Duodenal mucosa (tissue), 2 donors: ENCODE measurements around the gene PLAGL2.
"Not testable (repeated sequence)": the region's sequence is repeated elsewhere in the genome, so short reads cannot be mapped to it uniquely, and the experiment has no call there.

Experiments
- H3K27ac ChIP-seq: one replicate; pipeline ENCODE4 v1.7.0; 2013; ENCODE audit warnings: low read depth, low read length
- H3K27me3 ChIP-seq, 2 donors: one replicate each; pipeline ENCODE4 v1.7.0; 2013; ENCODE audit warnings: low read length in 2 of 2, control low read depth in 1 of 2; ENCODE audit not compliant: insufficient read depth in 2 of 2, control insufficient read depth in 1 of 2
- H3K36me3 ChIP-seq, 2 donors: one replicate each; pipeline ENCODE4 v1.7.0; 2013; ENCODE audit warnings: low read length in 2 of 2, control low read depth in 1 of 2; ENCODE audit not compliant: insufficient read depth in 2 of 2, control insufficient read depth in 1 of 2
- H3K4me1 ChIP-seq, 2 donors: one replicate each; pipeline ENCODE4 v1.7.0; 2013; ENCODE audit warnings: low read length in 2 of 2, control low read depth in 1 of 2; ENCODE audit not compliant: insufficient read depth in 2 of 2, control insufficient read depth in 1 of 2
- H3K4me3 ChIP-seq, 2 donors: one replicate each; pipeline ENCODE4 v1.7.0; 2013; ENCODE audit warnings: low read length in 2 of 2, low read depth in 1 of 2
- H3K9ac ChIP-seq, 2 donors: one replicate each; pipeline ENCODE4 v1.7.0; 2013; ENCODE audit warnings: low read length in 2 of 2, low read depth in 1 of 2
- H3K9me3 ChIP-seq, 2 donors: one replicate each; pipeline ENCODE4 v1.7.0; 2013; ENCODE audit warnings: low read length in 2 of 2, control low read depth in 1 of 2; ENCODE audit not compliant: control insufficient read depth in 1 of 2

Gene PLAGL2

DNA sequence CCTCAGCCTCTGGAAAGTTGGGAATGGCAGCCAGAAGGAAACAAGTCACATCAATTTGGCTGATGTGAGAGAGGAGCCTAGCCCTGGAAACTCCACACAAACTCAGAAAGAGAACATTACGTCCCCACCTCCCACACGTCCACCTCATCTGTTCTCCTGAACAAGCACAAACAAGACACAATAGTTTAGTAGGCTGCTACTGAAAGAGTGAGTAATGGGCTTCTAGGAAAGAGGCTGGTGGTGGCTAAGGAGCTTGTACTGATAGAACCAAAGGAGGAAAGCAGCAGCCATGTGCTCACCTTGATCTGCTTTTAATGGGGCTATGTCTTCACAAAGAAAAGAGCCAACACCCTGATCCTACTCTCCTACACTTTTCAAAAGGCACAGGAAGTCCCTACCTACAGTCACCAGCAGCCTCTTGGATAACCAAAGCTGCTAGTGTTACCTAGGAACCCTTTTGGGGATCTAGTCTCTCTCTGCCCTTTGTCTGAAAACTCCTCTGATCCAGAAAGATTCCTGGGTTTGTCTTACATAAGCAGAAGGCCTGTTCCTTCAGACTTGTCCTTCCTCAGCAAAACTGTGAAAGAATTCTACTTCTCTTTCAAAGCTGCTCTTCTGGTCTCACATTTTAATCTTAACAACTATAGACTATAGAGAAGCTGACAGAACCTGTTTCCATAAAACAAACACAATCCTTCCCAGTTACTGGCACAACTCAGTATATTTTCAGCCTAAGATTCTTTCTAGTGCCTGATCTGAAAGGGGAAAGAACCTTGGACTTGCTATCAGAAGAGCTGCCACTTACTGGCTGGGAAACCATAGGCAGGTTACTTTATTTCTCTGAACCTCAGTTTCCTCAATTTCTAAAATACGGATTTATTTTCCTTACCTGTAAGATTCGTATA, 3.1 kb downstream of the PLAGL2 start:
- peak overlapping the region; percentile 87 to 99 for H3K9ac ChIP-seq
- H3K4me3 ChIP-seq: peak overlapping the region; percentile 93 to 95
- H3K27ac ChIP-seq: peak overlapping the region; percentile 28

DNA sequence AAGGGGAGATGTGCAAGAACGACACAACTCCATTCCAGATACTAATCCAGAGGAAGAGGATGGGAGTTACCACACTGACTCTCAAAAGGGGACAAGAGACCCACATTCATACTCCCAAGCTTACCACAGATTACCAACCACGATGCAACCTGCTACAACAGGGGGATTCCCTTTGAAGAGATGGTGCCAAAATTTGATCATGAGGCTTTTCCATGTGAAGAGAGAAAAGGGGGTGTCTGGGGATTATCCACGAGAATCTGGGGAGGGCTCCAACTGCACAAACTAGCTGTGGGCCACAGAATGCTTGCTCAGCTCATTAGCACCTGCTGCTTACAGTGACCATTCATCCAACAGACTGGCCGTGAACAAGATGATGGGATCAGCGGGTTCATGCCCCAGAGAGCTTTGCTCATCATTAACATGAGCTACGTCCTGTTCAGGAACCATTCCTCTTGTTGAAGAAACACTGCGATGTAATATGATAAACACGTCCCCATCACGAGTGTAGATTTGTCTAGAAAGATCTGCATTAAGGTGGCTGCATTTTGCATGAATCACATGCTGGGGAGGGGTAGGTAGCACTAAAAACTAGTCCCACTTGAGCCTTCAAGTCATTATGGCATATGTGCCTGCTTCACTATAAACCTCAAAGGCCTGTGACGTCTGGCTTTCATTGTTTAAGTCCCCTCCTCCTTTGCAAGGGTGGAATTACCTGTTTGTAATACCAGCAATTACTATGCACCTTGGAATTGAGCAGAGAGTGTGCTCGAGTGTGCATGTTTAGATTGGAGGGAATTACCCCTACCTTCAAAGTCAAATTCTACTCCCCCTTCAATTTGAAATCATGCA, 4.0 kb downstream of the PLAGL2 start:
- Histone ChIP-seq H3K9me3 (no peaks in the 10 kb centered on the region), H3K36me3 (peaks cover 17 to 41% of the 10 kb centered on the region in 2 donors), H3K4me1 (peaks cover 45 to 51% of the 10 kb centered on the region in 2 donors), H3K9ac (peak overlapping the region; percentile 87 to 99), H3K27ac (peak overlapping the region; percentile 28), H3K4me3 (peak overlapping the region; percentile 28 to 41), H3K27me3 (no peaks in the 10 kb centered on the region)

More for the DNA sequence above, 3.1 kb downstream of the PLAGL2 start:
- Histone ChIP-seq H3K9me3 (no peaks in the 10 kb centered on the region), H3K4me1 (peaks cover 51 to 59% of the 10 kb centered on the region in 2 donors), H3K36me3 (peaks cover 11 to 32% of the 10 kb centered on the region in 2 donors), H3K27me3 (no peaks in the 10 kb centered on the region)

DNA sequence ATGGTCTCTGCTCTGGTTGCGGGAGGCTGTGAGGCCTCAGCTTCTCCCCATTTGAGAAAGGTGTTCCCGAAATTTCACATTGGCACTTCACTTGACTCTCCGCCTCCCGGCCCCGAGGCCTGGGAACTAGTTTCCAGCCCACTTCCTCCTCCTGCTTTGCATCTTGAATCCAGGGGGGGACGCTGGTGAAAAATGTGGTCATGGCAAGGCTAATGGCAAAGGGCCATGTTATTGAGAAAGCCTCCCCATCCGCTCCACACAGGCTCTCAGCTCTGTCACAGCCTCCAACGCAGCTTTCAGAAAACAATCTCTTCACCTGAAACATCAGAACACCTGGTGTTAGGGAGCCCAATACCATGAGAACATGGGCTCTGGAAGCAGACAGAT, 5.6 kb downstream of the PLAGL2 start:
- no peaks in the 10 kb centered on the region for H3K9me3 ChIP-seq
- H3K4me1 ChIP-seq: peaks cover 42 to 44% of the 10 kb centered on the region in 2 donors
- H3K36me3 ChIP-seq: peaks cover 25 to 55% of the 10 kb centered on the region in 2 donors
- no peak overlapping the region for H3K4me3 ChIP-seq
- H3K27ac ChIP-seq: no peak overlapping the region
- H3K9ac ChIP-seq: no peak overlapping the region
- H3K27me3 ChIP-seq: no peaks in the 10 kb centered on the region

DNA sequence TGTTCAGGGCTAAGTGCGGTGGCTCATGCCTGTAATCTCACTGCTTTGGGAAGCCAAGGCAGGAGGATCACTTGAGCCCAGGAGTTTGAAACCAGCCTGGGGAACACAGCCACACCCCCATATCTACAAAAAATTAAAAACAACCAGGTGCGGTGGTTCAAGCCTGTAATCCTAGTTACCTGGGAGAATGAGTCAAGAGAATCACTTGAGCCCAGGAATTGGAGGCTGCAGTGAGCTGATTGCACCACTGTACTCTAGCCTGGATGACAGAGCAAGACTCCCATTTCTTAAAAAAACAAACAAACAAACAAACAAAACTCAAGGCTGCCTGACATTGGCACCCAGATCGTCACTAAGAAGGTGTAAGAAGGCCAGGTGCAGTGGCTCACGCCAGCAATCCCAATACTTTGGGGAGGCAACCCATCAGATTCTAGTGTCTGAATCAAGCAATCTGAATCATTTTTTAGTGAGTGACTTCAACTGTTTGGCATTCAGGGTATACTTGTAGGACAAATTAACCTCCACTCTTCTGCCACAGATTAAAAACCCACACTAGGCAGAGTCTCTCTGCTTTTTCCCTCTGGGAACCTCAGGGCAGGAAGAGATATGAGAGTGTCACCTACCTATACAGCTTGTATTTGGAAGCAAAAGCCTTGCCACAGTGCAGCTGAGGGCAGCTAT, 6.1 kb downstream of the PLAGL2 start:
- no peaks in the 10 kb centered on the region for H3K9me3 ChIP-seq
- H3K36me3 ChIP-seq: peaks cover 27 to 59% of the 10 kb centered on the region in 2 donors
- no peaks in the 10 kb centered on the region for H3K27me3 ChIP-seq
- H3K9ac ChIP-seq: no peak overlapping the region
- no peak overlapping the region for H3K27ac ChIP-seq
- peaks cover 37 to 38% of the 10 kb centered on the region in 2 donors for H3K4me1 ChIP-seq
- H3K4me3 ChIP-seq: no peak overlapping the region

DNA sequence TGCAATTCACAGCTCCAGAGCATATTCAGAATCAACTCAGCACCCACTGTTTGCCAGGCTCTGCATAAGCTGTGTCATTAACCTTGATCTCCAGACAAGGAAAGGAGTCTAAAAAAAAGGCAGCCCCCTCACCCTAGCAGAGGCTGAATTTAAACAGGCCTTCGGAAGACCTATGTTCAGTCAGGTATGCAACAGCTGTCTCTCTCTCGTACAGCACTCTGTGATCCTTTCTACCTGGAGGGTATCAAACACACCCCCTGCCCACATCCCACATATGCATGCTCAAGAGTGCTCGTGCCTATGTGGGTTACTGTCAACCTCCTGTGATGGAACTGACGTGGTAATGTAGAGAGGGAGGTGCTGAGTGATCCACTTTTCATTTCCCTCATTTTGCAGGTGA, 8.5 kb downstream of the PLAGL2 start:
- no peak overlapping the region for H3K4me3 ChIP-seq
- no peak overlapping the region for H3K27ac ChIP-seq
- H3K9ac ChIP-seq: no peak overlapping the region
- no peaks in the 10 kb centered on the region for H3K9me3 ChIP-seq
- H3K27me3 ChIP-seq: no peaks in the 10 kb centered on the region
- peaks cover 15 to 20% of the 10 kb centered on the region in 2 donors for H3K4me1 ChIP-seq
- H3K36me3 ChIP-seq: peaks cover 43 to 76% of the 10 kb centered on the region in 2 donors

DNA sequence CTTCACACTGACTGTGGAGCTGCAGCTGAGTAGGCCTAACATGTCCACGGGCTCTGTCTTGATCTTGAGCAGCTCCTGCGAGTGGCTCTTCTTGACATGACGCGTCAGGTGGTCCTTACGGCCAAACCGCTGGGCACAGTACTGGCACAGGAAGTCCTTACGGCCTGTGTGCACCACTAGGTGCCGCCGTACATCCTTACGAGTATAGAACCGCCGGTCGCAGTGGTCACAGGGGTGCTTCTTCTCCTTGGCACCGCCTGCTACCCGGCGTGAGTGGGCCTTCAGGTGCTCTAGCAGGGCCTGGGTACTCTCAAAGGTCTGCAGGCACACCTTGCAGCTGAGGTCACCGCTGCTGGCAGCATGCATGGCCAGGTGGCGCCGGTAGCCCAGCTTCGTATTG, 10.4 kb downstream of the PLAGL2 start:
- H3K9ac ChIP-seq, H3K4me3 ChIP-seq, H3K4me1 ChIP-seq, H3K9me3 ChIP-seq, H3K27ac ChIP-seq, H3K27me3 ChIP-seq: not testable (repeated sequence)
- H3K36me3 ChIP-seq: peaks cover 43 to 69% of the 10 kb centered on the region in 2 donors

DNA sequence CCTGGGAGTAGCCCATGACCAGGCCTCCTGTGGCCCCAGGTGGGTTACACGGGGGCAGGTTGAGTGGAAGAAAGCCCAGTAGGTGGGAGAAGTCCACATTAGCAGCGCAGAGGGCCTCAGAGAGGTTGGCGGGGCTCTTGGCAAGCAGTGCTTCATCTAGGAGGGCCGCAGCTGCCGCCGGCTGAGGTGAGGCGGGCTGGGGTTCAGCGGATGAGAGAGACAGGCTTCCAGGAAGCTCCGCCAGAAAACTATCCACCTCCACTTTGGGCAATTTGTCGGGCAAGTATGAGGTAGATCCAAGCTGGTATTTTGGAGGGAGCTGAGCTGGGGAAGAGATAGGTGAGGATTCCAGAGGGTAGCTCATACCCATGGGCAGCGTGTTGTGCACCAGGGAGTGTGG, 10.9 kb downstream of the PLAGL2 start:
- peaks cover 40 to 64% of the 10 kb centered on the region in 2 donors for H3K36me3 ChIP-seq
- H3K4me1 ChIP-seq, H3K27me3 ChIP-seq, H3K9me3 ChIP-seq, H3K9ac ChIP-seq, H3K4me3 ChIP-seq, H3K27ac ChIP-seq: not testable (repeated sequence)

DNA sequence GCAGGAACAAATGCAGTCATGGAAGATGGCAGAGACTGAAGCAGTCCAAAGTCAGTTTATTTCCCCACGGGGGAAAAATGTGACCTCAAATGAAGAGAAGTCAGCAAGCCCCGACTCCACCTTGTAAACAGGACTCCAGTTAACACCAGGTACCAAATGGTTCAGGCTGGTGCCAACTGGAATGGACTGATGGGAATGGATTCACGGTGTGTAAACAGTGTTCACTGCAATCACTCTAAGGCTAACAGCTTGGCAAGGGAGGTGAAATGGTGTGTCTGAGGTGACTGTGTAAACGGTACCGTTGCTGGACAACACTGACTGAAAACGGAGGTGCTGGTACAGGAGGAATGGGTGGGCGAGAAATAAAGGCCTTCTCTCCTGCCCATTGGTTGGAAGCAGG, 12.0 kb downstream of the PLAGL2 start:
- Histone ChIP-seq H3K36me3 (peaks cover 36 to 54% of the 10 kb centered on the region in 2 donors), H3K9me3 (no peaks in the 10 kb centered on the region), H3K27me3 (no peaks in the 10 kb centered on the region), H3K27ac (no peak overlapping the region), H3K9ac (no peak overlapping the region), H3K4me1 (peaks cover 12 to 13% of the 10 kb centered on the region in 2 donors), H3K4me3 (no peak overlapping the region)

DNA sequence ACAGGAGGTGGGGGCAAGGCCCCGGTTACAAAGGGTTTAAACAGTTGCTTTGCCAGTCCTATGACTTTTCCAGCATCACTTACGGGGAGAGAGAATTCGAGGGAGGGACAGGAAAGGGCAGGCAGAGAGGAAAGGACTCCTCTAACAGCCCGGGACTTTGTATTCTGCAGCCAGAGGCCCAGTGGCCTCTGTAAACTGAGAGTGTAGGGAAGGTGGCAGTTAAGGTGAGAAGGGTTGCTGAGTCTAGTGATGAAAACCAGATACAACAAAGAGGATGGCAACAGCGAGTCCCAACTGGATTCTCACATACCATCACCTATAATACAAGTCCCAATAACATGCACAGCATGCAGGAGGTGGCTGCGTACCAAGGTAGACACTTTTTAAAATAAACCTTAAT, 13.5 kb downstream of the PLAGL2 start:
- Histone ChIP-seq H3K27me3 (no peaks in the 10 kb centered on the region), H3K27ac (no peak overlapping the region), H3K4me1 (peaks cover 22% of the 10 kb centered on the region in 2 donors), H3K9ac (no peak overlapping the region), H3K4me3 (no peak overlapping the region), H3K9me3 (no peaks in the 10 kb centered on the region), H3K36me3 (peaks cover 27 to 39% of the 10 kb centered on the region in 2 donors)
